HG02571 (cell line): Measurements from ENCODE around the gene TEX52.
"Not testable (repeated sequence)": the region's sequence is repeated elsewhere in the genome, so short reads cannot be mapped to it uniquely, and the experiment has no call there.

Experiments
- ATAC-seq: cut with Tn5 transposase; IDR thresholded peaks from one replicate; pipeline ENCODE4 v1.9.1; 2021; ENCODE audit warnings: mild to moderate bottlenecking, moderate library complexity; ENCODE audit not compliant: unreplicated experiment

The TEX52 gene

DNA sequence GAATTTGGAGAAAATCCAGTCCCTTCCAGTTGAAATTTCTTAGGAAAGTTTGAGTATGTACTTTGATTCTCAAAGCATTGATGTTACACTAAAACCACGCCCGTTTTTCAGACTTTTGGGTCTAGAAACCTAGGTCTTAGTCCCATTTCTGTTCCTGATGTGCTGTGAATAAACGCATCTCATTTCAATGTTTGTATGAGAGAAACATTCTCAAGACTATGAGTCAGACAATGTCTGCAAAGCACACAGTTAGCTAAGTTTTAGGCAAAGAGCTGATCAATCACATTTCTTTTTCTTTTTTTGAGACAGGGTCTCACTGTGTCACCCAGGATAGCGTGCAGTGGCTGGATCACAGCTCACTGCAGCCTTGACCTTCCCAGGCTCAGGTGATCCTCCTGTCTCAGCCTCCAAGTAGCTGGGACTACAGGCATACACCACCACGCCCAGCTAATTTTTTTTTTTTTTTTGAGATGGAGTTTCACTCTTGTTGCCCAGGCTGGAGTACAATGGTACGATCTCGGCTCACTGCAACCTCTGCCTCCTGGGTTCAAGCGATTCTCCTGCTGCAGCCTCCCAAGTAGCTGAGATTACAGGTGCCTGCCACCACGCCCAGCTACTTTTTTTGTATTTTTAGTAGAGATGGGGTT is 12.3 kb upstream of the TEX52 start:
- not testable (repeated sequence) for ATAC-seq

GRCh38 chr12:2864198-2864597 is 7.4 kb upstream of the TEX52 start:
- ATAC-seq = no peak

GRCh38 chr12:2863402-2863801 is 6.6 kb upstream of the TEX52 start:
- not testable (repeated sequence) for ATAC-seq

DNA sequence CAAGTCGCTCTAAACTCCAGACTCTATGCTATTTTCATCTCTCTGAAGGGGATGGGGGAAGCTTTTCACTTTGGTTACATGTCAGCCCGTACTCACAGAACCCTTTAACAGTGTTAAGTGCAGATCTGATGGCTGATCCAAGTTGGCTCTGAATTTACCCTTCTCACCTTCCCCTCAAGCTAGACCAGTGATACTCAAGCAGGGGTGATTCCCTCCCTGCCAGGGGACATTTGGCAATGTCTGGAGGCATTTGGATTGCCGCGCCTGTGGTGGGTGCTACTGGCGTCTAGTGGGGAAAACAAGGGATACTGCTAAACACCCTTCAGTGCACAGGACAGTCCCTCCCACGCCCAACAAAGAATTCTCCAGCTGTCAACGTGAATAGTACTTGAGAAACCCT is 6.0 kb upstream of the TEX52 start:
- no peak for ATAC-seq

DNA sequence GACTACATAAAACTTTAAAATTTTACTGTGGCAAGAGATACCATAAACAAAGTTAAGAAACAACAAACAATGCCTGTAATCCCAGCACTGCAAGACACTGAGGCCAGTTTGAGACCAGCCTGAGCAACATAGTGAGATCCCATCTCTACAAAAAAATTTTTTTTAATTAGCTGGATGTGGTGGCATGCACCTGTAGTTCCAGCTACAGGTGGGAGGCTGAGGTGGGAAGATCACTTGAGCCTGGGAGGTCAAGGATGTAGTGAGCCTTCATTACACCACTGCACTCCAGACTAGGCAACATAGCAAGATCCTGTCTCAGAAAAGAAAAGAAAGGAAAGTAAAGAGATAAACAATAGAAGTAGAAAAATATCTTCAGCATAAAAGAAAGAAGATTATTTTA is 3.3 kb upstream of the TEX52 start:
- ATAC-seq = no peak

DNA sequence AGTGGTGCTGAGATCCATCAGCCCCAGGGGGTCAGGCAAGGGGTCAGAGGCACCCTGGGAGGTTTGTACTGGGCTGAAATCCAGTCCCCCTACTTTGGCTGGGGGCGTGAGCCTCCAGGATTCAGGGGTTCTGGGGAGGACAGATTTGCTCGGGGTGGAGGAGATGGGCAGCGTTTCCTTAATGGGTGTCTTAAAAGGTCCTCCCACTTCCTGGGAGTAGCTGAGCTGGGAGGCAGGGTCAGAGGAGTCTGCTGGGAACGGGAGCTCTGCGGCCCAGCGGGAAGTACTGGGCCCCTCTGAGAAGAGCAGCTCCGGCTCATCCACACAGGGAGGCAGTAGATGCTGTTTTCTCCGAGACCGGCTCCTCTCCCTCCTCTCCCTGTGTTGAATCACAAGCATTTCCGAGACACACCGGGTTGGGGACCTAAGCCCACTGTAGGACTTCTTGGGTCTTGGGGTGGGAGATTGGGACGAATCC is 2.1 kb upstream of the TEX52 start:
- ATAC-seq = no peak

DNA sequence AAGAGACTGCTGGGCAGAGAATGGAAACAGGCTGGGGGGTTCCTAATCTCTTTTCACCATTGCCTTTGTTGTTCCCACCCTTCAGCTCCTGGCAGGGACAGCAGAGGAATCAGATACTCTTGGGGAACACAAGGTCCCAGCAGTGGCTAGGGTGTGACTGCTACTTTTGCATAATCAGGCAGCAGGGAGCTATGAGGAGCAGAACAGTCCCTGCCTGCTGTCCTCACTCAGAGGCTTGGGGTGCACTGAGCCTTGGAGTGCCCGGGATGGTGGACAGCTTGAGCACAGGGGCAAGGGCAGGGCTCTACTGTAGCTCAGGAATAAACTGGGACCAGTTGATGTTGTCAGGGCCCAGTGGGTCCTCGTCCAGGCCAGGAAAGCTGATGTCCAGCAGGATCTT is 1.5 kb upstream of the TEX52 start:
- ATAC-seq = no peak

- ATAC-seq = no peak
These were observed 737 bp upstream of the TEX52 start for GRCh38 chr12:2857576-2857975.

GRCh38 chr12:2856051-2856450 is 788 bp downstream of the TEX52 start:
- no peak for ATAC-seq

GRCh38 chr12:2855546-2855945 is 1.3 kb downstream of the TEX52 start:
- ATAC-seq = no peak

DNA sequence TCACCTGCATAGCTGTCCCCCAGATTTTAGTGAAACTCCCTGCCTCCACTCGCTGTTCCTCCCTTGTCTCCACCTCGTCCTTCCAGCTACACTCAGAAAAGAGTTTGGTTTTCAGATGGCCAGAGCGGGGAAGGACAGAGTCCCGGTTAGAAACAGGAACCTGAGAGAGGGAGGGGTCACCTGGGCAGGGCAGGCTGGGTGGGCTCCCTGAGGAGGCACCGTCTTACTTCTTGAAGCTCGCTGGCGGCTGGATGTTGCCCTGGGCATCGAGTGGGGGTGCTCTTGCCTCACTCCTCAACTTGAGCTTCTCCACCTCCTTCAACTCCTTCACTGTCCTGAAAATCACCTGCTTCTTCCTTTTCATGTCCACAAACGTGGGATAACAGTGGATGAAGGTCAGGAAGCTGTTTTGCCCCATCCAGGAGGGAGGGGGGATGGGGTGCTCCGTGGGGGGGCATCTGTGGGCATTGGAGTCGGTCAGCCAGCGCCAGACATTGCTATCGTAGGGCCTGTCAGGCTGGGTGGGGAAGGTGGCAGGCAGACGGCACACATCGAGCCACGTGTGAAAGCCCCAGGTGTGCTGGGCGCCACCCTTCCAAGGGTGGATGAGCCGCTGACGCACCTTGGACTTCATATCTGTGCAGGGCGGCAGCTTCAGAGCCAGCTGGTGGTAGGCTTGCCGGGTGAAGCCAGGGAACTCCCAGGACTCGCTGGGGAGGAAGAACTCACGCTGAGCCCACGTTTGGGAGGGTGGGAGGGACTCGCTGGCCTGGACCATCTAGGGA is 2.0 kb downstream of the TEX52 start:
- no peak for ATAC-seq

DNA sequence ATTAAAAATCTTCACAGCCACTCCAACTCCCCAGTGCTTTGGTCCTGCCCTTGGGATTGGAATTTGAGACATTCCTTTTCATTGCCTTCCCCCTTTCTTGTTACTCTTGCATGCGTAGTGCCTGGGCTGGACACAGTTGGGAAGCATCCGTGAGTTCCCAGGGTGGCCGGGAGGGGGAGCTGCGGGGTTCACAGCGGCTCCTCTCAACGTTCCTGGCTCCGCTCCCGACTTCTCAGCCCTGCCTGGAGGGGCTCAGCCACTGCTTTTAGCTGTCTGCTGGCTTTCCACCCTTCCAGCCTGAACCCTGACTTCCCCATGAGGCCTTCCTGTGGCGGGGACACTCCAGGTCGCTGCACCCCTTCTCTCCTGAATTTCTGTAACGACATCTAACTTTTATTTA is 3.2 kb downstream of the TEX52 start:
- ATAC-seq = no peak

DNA sequence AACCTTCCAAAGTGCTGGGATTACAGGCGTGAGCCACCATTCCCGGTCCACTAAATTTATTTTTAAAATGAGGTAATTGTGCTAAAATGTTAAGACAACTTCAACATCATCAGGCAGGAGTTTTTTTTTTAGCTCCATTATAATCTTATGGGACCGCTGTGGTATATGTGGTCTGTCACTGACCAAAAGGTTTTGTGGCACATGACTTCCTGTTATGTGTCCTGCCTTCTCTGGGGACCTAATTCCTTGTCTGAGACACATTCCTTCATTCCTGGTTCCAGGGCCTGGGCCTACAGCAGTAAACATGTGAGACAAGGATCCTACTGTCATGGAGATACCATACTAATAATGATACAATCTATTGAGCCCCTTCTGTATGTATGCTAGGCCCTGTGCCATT is 4.9 kb downstream of the TEX52 start:
- no peak for ATAC-seq

DNA sequence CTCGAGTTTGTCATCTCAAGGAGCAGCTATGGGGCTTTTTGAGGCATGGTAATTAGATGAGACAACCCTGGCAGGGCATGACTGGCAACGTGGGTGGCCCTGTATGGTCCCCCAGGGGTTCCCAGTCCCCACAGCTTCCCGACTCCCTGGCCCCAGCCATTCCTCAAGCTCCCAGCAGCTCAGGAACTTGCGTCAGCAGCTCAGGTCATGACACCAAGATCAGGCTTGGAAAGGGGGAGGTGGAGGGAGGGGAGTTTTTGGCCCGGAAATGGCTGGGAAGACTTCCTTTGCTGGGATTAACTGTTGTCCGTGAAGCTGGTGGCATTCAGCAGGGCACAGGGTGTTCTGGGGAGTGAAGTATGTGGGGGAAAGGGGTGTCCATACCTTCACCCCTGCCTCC is 11.6 kb downstream of the TEX52 start:
- ATAC-seq = no peak

- no peak for ATAC-seq
These were observed 12.1 kb downstream of the TEX52 start for GRCh38 chr12:2844786-2845185.

DNA sequence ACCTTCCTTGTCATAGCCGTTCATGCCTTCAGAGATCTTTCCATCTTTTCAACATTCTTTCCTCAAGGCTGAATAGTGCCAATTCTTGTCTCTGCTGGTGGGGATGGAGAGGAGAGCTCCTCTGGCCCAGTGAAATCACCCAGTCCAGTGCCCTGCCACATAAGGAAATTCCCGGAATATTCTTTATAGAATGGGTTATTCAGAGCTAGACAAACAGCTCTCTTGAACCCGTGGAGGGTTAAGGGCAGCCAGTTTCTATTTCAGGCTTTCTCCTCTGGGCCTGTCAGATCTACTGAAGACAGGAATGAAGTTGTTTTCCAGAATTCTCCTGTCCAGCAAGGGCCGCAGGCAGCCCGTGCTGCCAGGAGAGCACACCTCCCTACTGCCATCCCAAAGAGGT is 13.9 kb downstream of the TEX52 start:
- no peak for ATAC-seq

GRCh38 chr12:2841056-2841650 is 15.7 kb downstream of the TEX52 start:
- ATAC-seq = no peak

GRCh38 chr12:2836574-2836973 is 20.3 kb downstream of the TEX52 start:
- ATAC-seq = no peak

DNA sequence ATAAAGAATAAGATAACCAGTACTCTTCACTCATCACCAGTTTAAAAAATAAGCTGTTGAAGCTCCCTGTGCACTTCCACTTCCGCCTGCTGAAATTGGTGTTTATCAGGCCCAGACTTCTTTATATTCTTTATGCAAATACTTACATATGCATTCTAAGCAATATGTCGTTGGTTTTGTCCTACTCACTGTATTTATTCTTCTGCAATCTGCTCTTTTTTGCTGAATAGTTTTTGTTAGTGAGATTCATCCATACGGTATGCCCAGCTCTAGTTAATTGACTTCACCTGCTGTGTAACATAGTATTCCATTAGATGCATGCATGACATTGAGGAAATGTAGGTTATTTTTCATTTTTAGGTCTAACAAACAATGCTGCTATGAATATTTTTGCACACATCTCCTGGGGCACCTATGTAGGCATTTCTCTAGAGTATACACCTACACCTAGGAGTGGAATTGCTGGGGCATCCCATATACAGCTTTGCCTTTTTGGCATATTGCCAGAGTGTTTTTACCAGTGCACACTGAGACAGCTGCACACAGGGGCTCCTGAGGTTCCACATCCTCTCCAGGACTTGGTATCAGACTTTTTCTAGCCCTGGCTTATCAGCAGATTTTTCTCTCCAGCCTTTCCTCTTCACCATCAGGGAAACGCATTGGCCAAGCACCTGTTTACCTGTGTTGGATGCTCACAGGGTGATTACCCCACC is 21.0 kb downstream of the TEX52 start:
- no peak for ATAC-seq

GRCh38 chr12:2834581-2835491 is 22.0 kb downstream of the TEX52 start, which contains the start of gene NRIP2:
NRIP2 (minus strand) TSS chr12:2835035; CDS start chr12:2834983, 52 bp downstream.
- no peak for ATAC-seq
